Osteoblast (primary cell): ENCODE measurements around the gene ADAM8. TPM values are rescaled to one million over a fixed set of nuclear protein-coding genes. Genes with fewer than 3 reads are reported as not detected.
"Not testable (repeated sequence)": the region's sequence is repeated elsewhere in the genome, so short reads cannot be mapped to it uniquely, and the experiment has no call there.

Experiments used
- DNase-seq: peaks from one replicate; pipeline ENCODE4 v3.0.0; 2011; ENCODE audit warnings: low spot score, mixed read lengths; ENCODE audit not compliant: insufficient read length; ENCODE audit errors: missing footprints
- H2AFZ ChIP-seq: 2 replicates; pipeline ENCODE4 v1.6.0; 2011; ENCODE audit warnings: mild to moderate bottlenecking, low read length
- H3K27ac ChIP-seq: 2 replicates; pipeline ENCODE4 v1.5.1; 2011; ENCODE audit warnings: mild to moderate bottlenecking, low read depth, low read length, moderate library complexity
- H3K27me3 ChIP-seq: 2 replicates; pipeline ENCODE4 v1.6.0; 2012; ENCODE audit warnings: mild to moderate bottlenecking, control low read depth, inconsistent platforms, low read length, moderate library complexity; ENCODE audit not compliant: insufficient read depth
- H3K36me3 ChIP-seq: 2 replicates; pipeline ENCODE4 v1.5.1; 2011; ENCODE audit warnings: mild to moderate bottlenecking, low read length, control low read depth, moderate library complexity; ENCODE audit not compliant: insufficient read depth
- H3K4me1 ChIP-seq: 2 replicates; pipeline ENCODE4 v1.5.1; 2011; ENCODE audit warnings: mild to moderate bottlenecking, low read length, control low read depth, moderate library complexity; ENCODE audit not compliant: insufficient read depth
- H3K4me2 ChIP-seq: 2 replicates; pipeline ENCODE4 v1.6.0; 2011; ENCODE audit warnings: mild to moderate bottlenecking, low read length; ENCODE audit not compliant: insufficient read depth
- H3K4me3 ChIP-seq: fragments of 200-600 bp; sonication (generic); 3 replicates; pipeline ENCODE4 v1.5.1; 2012; ENCODE audit warnings: mild to moderate bottlenecking, low read length, inconsistent platforms; ENCODE audit not compliant: insufficient read depth
- H3K79me2 ChIP-seq: 2 replicates; pipeline ENCODE4 v1.6.0; 2012; ENCODE audit warnings: mild to moderate bottlenecking, low read length, control low read depth, inconsistent platforms; ENCODE audit not compliant: insufficient read depth
- H3K9me3 ChIP-seq: 2 replicates; pipeline ENCODE4 v1.5.1; 2011; ENCODE audit warnings: low read depth, low read length, control low read depth
- H4K20me1 ChIP-seq: 2 replicates; pipeline ENCODE4 v1.6.0; 2012; ENCODE audit warnings: mild to moderate bottlenecking, low read length, control low read depth; ENCODE audit not compliant: insufficient read depth
- total RNA-seq: library from RNA; depleted of rRNA; stranded (reverse); fragments of >200 nt; gene quantifications from 2 replicates; pipeline ENCODE4 v1.2.3, GENCODE V29; 2012
- TF ChIP-seq, protein P1 (sequence below): IDR thresholded peaks from 2 replicates; pipeline ENCODE4 v1.5.1; 2011; ENCODE audit warnings: mild to moderate bottlenecking, low read depth, low read length, moderate library complexity; ENCODE audit errors: extremely low read depth

ADAM8 gene
- total RNA-seq, 1 donor = 2.2 TPM

DNA sequence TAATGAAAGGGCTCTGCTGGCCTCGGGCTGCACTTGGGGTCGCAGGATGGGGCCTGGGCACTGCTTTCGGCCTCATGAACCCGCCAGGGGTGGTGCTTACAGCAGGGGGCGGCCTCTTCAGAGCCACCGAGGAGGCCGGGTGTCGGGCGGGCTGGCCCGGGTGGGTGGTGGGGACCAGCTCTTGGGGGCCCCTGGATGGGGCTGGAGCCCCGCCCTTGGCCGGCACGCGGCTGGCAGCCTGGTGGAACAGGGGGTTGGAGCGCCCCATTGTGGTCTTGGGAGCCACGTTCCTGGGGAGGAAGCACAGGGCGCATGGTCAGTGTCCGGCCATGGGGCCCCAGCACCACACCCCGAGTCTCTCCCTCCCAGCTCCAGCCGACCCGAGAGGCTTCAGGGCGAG is 8.8 kb downstream of the ADAM8 start:
- TF ChIP-seq, protein P1, sequence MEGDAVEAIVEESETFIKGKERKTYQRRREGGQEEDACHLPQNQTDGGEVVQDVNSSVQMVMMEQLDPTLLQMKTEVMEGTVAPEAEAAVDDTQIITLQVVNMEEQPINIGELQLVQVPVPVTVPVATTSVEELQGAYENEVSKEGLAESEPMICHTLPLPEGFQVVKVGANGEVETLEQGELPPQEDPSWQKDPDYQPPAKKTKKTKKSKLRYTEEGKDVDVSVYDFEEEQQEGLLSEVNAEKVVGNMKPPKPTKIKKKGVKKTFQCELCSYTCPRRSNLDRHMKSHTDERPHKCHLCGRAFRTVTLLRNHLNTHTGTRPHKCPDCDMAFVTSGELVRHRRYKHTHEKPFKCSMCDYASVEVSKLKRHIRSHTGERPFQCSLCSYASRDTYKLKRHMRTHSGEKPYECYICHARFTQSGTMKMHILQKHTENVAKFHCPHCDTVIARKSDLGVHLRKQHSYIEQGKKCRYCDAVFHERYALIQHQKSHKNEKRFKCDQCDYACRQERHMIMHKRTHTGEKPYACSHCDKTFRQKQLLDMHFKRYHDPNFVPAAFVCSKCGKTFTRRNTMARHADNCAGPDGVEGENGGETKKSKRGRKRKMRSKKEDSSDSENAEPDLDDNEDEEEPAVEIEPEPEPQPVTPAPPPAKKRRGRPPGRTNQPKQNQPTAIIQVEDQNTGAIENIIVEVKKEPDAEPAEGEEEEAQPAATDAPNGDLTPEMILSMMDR = no peak
- H3K4me3 ChIP-seq = no peak overlapping the region
- no peaks in the 10 kb centered on the region for H3K79me2 ChIP-seq
- no peak for DNase-seq
- no peaks in the 10 kb centered on the region for H3K4me1 ChIP-seq
- no peak overlapping the region for H3K4me2 ChIP-seq
- no peak overlapping the region for H2AFZ ChIP-seq
- H3K27ac ChIP-seq = no peak overlapping the region
- no peaks in the 10 kb centered on the region for H4K20me1 ChIP-seq
- H3K9me3 ChIP-seq = no peaks in the 10 kb centered on the region
- H3K36me3 ChIP-seq = no peaks in the 10 kb centered on the region
- peaks cover 4% of the 10 kb centered on the region for H3K27me3 ChIP-seq

DNA sequence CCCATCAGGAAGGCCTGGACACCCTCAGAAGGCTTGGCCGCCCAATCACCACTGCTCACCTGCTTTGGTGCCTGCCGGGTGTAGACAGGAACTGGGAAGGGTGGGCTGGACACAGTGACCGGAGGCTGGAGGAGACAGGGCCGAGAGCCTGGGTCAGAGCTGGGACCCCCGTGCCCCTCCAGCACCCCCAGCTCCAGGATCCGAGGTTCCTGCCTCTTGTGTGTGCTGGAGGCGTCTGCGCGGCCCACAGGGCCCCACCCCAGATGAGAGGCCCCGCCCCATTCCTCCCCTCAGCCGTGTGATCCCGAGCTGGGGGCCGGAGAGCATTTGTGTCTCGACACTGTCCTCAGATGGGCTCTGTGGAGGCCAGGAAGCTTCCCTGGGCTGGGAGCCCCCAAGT is 9.4 kb downstream of the ADAM8 start:
- no peaks in the 10 kb centered on the region for H3K36me3 ChIP-seq
- H4K20me1 ChIP-seq = peaks cover 3% of the 10 kb centered on the region
- no peaks in the 10 kb centered on the region for H3K9me3 ChIP-seq
- DNase-seq = peak; percentile 89
- H3K79me2 ChIP-seq = no peaks in the 10 kb centered on the region
- H3K4me1 ChIP-seq = no peaks in the 10 kb centered on the region
- TF ChIP-seq, protein P1 = no peak
- H3K4me2 ChIP-seq = no peak overlapping the region
- no peak overlapping the region for H2AFZ ChIP-seq
- no peak overlapping the region for H3K4me3 ChIP-seq
- H3K27ac ChIP-seq = no peak overlapping the region
- peaks cover 7% of the 10 kb centered on the region for H3K27me3 ChIP-seq

DNA sequence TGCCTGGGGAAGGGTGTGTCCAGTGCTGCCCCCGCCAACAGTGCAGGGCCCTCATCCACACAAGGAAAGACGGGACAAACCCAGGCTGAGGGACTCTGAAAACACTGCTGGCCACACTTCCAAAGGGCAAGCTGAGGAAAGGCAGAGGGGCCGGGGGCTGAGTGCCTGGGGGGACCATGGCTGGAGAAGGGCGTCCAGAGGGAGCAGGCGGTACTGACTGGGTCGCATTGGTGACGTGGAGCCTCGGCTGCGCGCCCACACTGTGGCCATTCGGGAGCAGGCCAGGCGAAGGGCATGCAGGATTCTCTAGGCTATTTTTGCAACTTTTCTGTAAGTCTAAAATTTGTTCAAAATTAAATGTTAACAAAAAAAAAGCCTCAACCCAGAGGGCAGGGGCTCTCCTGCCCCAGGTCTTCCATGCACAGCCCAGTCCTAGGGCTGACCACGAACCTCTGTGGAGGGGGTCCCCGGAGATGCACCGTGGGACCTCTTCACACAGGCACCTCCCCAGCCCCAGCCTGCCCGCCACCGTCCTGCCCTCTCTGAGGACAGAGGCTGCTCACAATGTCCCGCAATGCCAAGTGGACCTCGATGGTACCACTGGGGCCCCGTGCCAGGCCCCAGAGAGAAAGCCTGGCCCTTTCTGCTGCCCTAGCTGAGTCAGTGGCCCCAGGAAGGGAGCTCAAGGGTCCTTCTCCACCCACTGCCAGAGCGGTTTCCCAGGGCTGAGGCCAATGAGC is 10.4 kb downstream of the ADAM8 start:
- Histone ChIP-seq H3K79me2 (no peaks in the 10 kb centered on the region), H3K4me1 (peaks cover 2% of the 10 kb centered on the region), H3K9me3 (no peaks in the 10 kb centered on the region), H3K4me2 (no peak overlapping the region), H3K4me3 (no peak overlapping the region), H4K20me1 (peaks cover 3% of the 10 kb centered on the region), H3K27ac (no peak overlapping the region), H3K36me3 (no peaks in the 10 kb centered on the region), H2AFZ (no peak overlapping the region), H3K27me3 (peaks cover 7% of the 10 kb centered on the region)
- DNase-seq = no peak
- TF ChIP-seq, protein P1 = no peak

DNA sequence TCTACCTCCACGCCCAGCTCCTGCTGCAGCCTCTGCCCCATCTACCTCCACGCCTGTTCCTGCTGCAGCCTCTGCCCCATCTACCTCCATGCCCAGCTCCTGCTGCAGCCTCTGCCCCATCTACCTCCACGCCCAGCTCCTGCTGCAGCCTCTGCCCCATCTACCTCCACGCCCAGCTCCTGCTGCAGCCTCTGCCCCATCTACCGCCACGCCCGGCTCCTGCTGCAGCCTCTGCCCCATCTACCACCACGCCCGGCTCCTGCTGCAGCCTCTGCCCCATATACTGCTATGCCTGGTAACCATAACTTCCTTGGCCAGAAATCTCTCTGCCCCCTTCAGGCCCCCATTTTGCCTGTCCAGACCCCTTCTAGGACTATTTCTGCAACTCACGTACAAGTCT is 11.6 kb downstream of the ADAM8 start:
- not testable (repeated sequence) for H3K27me3 ChIP-seq, H3K36me3 ChIP-seq, H3K79me2 ChIP-seq, H3K27ac ChIP-seq, H3K4me2 ChIP-seq, H4K20me1 ChIP-seq, DNase-seq, H3K9me3 ChIP-seq, H3K4me3 ChIP-seq, H2AFZ ChIP-seq, H3K4me1 ChIP-seq
